GM18868 (cell line): ENCODE results near the gene DIABLO.
"Not testable (repeated sequence)": the region's sequence is repeated elsewhere in the genome, so short reads cannot be mapped to it uniquely, and the experiment has no call there.

Source experiments
- ATAC-seq: cut with Tn5 transposase; IDR thresholded peaks from one replicate; pipeline ENCODE4 v1.9.1; 2021; ENCODE audit warnings: mild to moderate bottlenecking, moderate library complexity; ENCODE audit not compliant: unreplicated experiment

Gene DIABLO

DNA sequence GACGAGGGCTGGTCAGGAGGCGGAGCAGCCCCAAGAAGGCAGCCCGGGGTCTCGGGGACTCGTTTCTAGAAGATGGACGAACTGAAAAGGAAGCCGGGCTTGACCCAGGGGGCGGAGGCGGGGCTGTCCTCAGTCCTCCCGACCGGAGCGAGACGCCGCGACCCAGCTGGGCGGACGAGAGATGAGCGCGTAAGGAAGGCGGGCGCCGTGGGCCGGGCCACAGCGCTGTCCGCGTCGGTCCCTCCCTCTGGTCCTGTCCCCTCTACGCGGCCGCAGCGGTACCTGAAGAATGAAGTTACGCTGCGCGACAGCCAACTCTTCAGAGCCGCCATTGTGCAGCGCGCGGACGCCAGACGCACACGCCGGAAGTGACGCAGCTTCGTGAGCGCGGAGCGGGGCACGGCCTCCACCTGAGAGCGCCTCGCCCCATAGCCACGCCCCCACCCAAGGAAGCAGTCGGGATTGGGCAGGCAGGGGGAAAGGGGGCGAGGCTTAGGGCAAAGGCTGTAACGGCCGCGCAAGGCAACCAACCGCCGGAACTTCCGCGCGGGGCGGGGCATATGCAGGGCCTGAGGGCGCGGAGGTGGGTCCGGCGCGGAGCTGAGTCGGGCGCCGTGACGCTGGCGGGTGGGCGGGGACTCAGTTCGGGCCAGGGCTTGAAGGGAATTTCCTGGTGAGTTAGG lies at the start of gene DIABLO:
Gene DIABLO, minus strand, starts transcription at position 370 of the 683 bp plus-strand sequence. Its CDS starts 38 bp downstream, at position 332.
- ATAC-seq: peak; percentile 90

DNA sequence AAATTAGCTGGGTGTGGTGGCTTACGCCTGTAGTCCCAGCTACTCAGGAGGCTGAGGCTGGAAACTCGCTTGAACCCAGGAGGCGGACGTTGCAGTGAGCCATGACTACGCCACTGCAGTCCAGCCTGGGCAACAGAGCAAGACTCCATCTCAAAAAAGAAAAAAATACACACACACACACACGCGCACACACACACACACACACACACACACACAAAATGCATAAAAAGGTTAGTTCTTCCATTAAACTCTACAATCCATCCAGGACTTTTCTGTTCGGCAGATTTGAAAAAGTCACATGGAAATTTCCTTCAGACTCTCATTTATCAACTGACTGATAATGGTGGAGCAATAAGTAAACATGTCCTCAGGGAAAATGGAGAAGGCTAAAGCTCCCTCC lies 49.6 kb upstream of the DIABLO start:
- no peak for ATAC-seq

- ATAC-seq: peak; percentile 83
Observed at GRCh38 chr12:122266230-122266901, 40.5 kb upstream of the DIABLO start, which contains the start of gene VPS33A. TSS of gene VPS33A (minus strand) at chr12:122266494. CDS start at chr12:122266408, 86 bp downstream.

DNA sequence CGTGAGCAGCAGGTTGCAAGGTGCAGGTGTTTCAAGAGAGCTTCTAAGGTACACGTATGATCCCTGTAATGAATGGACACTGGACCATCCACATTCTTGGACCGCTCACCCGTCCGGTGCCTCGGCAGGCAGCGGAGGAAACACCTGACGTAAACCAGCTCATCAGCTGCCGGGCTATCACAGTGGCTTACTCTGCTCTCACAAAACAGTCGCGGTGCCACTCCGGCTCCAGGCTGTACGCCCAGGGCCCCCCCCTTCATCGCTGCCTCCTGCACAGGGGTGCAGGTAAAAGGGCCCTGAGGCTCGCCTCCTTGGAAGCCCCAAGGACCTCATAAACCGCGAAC lies 40.0 kb upstream of the DIABLO start:
- peak; percentile 37 for ATAC-seq

GRCh38 chr12:122265476-122265875 lies 39.6 kb upstream of the DIABLO start:
- no peak for ATAC-seq

- ATAC-seq: not testable (repeated sequence)
Observed at GRCh38 chr12:122260735-122261134, 34.9 kb upstream of the DIABLO start.

DNA sequence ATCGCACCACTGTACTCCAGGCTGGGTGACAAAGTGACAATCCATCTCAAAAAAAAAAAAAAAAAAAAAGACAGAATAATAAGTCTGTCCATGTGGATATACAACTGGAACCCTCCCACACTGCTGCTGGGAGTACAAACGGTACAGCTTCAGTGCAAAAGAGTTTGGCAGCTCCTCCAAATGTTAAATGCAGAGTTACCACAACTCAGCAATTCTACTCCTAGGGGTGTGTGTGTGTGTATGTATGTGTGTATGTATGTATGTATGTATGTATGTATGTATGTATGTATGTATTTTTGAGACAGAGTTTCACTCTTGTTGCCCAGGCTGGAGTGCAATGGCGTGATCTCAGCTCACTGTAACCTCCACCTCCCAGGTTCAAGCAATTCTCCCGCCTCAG lies 33.1 kb upstream of the DIABLO start:
- ATAC-seq: not testable (repeated sequence)

DNA sequence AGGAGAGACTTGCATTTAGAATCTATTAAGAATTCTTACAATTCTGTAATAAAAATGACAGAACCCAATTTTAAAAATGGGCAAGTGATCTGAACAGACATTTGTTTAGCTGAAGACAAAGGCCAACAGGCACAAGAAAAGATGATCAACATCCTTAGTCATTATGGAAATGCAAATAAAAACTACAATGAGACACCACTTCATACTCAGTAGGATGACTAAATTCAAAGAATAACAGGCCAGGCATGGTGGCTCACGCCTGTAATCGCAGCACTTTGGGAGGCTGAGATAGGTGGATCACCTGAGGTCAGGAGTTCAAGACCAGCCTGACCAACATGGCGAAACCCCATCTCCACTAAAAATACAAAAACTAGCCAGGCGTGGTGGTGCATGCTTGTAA lies 32.6 kb upstream of the DIABLO start:
- not testable (repeated sequence) for ATAC-seq

DNA sequence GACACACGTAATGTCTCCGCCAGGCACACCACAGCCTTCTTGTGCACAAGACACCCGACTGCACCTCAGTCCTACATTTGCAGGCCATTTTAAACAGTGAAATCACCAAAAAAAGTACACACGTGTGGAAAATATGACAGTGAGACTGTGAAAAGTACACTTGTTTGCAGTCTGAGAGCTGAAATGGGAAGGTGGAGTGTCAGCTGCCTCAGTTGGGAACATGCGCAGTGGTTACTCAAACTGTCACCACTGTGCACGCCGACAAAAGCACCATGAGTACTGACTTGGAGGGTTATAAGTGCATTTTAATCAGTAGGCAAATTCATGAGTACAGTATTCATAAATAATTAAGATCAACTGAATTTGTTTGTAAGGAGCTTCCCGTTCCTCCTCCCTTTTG lies 24.7 kb upstream of the DIABLO start:
- ATAC-seq: no peak

- ATAC-seq: no peak
Observed at GRCh38 chr12:122250047-122250446, 24.2 kb upstream of the DIABLO start.

GRCh38 chr12:122245553-122245952 lies 19.7 kb upstream of the DIABLO start:
- ATAC-seq: no peak

DNA sequence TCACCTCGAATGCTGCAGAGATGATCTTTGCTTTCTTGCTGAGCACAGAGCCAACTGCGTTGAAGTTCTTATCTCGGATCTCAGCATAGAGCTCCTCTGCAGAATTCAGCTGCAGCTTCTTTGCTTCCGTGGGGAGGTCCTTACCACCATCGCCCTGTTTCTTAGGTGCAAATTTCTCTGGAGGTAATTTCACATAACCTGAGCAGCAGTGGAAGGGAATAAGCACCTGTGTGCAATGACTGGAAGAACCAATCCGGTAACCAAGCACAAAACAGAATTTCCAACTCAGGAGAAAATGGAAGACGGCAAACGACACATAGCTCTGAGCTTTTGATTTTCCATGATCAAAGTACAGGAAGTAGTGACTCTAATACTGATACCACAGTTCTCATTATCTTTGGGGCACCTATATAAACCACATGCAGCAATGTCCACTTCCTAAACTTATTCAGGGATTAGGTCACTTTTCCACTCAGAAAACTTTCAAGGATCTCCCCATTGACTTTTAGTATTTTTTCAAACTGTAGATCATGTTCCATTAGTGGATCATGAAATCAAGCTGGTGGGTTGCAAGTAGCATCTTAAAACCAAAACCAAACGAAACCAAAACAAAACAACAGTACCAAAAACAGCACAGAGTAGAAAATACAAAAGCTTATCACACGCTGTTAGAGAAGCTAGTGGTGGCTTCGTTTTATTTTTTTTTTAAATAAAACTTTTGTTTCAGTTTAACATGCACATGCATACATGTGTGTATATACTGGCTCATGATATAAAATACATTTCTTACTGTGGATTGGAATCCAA lies 18.9 kb upstream of the DIABLO start:
- no peak for ATAC-seq

- no peak for ATAC-seq
Observed at GRCh38 chr12:122243965-122244364, 18.1 kb upstream of the DIABLO start.

GRCh38 chr12:122238861-122239260 lies 13.0 kb upstream of the DIABLO start:
- no peak for ATAC-seq

GRCh38 chr12:122235741-122236140 lies 9.9 kb upstream of the DIABLO start:
- ATAC-seq: no peak

DNA sequence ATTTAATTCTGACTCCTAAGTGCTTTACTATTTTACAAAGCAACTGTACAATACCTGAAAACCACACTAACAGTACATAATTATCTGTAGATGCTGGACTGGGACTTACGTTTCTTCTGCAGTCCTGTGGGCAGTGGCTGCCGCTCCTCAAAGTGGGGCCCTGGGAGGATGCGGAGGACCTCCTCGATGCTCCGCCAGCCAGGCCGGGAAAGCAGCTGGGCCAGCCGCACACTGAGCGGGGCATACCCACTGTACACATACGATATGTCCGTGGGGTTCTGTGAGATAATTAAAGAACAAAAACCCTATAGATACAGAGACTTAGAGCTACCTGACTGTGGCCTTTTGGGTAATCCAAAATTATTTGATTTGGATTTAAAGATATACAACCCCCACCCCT lies 6.8 kb upstream of the DIABLO start:
- ATAC-seq: no peak

- ATAC-seq: no peak
Observed at GRCh38 chr12:122230798-122231197, 4.9 kb upstream of the DIABLO start.

DNA sequence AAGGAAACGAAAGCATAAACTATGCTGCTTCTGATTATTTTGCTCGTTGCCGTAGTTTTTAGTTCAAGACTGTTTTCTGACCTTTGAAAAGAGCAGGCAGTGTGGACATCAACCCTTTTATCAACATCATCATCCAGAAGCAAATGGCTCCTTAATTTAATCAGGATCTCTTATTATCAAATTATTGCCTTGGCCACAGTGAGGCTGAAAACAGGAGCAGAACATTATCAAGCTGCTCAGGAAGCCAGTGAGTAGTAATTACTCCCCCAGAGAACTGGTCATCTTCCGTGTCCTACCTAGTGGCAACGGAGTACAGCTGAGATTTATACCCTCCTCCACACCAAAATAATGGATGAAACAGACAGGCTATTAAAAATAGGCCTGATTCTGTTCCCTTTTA lies 2.2 kb upstream of the DIABLO start:
- no peak for ATAC-seq

GRCh38 chr12:122227341-122227740 lies 1.5 kb upstream of the DIABLO start:
- no peak for ATAC-seq

DNA sequence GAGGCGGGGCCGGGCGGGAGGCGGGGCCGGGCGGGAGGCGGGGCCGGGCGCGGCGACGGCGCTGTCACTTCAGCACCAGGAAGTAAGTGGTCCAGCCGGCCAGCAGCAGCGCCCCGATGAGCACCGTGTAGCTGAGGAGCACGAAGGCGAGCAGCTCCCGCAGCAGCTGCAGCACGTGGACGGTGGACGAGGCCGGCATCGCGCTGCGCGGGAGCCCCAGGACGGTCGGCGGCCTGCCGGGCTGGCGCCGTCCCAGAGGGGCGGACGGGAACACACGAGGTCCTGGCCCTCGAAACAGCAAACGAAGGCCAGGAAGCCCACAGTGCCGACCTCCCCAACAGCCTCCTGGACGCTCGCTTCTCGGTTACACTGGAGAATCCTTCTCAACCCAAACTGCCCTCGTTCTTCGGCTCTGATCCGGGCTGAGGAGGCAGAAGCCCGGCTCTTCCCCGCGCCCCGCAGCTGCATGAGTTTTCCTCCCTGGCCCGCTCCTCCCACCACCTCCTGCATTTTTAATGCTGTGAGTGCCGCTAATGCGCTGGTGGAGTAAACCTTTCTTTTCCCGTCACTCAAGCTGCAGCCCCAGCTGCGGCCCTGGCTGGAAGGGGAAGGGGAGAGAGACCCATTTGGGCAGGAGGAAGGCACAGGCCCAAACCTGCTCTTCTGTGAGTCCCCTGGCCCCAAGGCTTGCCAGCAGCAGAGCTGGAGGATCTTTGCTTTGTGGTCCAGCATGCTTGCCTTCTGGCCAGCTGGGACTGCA lies 694 bp upstream of the DIABLO start:
- no peak for ATAC-seq

GRCh38 chr12:122216445-122216844 lies 9.4 kb downstream of the DIABLO start:
- no peak for ATAC-seq
